ENCODE measurements around the gene KLHL17. TPM values are rescaled to one million over a fixed set of nuclear protein-coding genes. Genes with fewer than 3 reads are reported as not detected.
A peak's percentile ranks its signal among the peaks of the same experiment; 100 is the strongest.

KLHL17 gene
- total and polyA plus RNA-seq, 2 donors from 2014 or later, result 6.9 to 11.5 TPM

DNA sequence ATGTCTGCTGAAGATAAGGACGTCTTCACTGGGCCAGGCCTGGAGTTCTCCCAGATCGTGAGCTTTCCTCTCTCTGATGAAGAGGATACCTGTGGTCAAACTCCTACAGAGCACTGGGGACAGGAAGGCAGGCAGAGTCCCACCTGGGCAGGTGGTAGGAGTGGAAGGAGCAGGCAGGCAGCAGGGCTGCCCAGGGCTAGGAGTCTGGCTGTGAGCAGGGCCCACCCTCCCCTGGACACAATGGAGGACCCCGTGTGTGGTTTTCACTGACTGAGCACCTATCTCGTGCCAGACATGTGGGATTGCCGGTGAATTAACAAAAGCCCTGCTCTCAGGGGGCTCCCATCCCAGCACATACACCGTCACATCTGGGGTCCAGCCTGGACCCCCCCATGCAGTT is 41.5 kb upstream of the KLHL17 start:
- intact Hi-C loops (cut with DNase I), result no loop called here
- no peaks in the 10 kb centered on the region for H3K9me3 ChIP-seq (ENCODE audit: control insufficient read depth in 2 of 3, insufficient read depth in 1 of 3, low read length in 3 of 3)
- no peak overlapping the region for H3K4me3 ChIP-seq (ENCODE audit: low read length in 3 of 3)
- H3K36me3 ChIP-seq (ENCODE audit: control insufficient read depth in 2 of 3, insufficient read depth in 3 of 3, low read length in 3 of 3), result no peaks in the 10 kb centered on the region
- no peak overlapping the region for H3K9ac ChIP-seq (ENCODE audit: low read length in 3 of 3)
- peaks cover 3 to 55% (median 8%) of the 10 kb centered on the region in 3 donors for H3K4me1 ChIP-seq (ENCODE audit: control insufficient read depth in 2 of 3, insufficient read depth in 2 of 3, low read depth in 1 of 3, low read length in 3 of 3)
- FAIRE-seq (no peak), DNase-seq (peak in 1 of 5 donors; percentile 60)
- TF ChIP-seq, protein P1, sequence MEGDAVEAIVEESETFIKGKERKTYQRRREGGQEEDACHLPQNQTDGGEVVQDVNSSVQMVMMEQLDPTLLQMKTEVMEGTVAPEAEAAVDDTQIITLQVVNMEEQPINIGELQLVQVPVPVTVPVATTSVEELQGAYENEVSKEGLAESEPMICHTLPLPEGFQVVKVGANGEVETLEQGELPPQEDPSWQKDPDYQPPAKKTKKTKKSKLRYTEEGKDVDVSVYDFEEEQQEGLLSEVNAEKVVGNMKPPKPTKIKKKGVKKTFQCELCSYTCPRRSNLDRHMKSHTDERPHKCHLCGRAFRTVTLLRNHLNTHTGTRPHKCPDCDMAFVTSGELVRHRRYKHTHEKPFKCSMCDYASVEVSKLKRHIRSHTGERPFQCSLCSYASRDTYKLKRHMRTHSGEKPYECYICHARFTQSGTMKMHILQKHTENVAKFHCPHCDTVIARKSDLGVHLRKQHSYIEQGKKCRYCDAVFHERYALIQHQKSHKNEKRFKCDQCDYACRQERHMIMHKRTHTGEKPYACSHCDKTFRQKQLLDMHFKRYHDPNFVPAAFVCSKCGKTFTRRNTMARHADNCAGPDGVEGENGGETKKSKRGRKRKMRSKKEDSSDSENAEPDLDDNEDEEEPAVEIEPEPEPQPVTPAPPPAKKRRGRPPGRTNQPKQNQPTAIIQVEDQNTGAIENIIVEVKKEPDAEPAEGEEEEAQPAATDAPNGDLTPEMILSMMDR (IDR thresholded peaks at IDR 0.05; ENCODE audit: borderline replicate concordance, extremely low read depth, insufficient read depth), result no peak
- no peaks in the 10 kb centered on the region for H3K27me3 ChIP-seq (ENCODE audit: control insufficient read depth, insufficient read depth, low read length)
- H3K27ac ChIP-seq (ENCODE audit: low read depth in 2 of 2, low read length in 2 of 2), result no peak overlapping the region

DNA sequence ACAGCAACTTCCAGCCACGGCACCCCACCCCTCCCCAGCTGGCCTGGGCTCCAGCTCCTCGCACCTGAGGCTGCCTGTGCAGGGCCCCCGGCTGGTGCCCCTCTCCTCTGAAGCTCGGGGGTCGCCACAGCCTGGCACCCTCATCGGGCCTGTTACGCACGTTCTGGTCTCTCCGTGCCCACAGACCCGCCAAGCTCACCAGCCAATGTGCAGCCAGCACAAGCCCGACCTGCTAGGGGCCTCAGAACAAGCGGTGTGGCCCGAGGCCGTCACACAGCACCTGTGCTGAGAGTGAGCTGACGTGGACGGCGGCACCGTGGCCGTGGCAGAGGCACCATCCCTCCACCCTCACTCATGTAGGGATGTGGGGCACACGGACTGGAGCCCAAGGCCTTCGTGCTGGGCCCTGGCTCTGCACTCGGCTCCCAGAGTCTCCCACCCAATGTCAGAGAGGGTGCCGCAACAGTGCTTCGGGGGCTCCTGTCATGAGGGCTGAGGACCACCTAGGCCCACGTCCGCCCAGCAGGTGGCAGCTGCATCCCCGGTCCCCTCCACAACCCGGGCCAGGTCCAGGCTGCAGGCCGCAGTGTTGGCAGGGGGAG is 41.0 kb upstream of the KLHL17 start:
- peak in 1 of 5 donors; percentile 81 for DNase-seq
- intact Hi-C loops (cut with DNase I), result no loop called here

DNA sequence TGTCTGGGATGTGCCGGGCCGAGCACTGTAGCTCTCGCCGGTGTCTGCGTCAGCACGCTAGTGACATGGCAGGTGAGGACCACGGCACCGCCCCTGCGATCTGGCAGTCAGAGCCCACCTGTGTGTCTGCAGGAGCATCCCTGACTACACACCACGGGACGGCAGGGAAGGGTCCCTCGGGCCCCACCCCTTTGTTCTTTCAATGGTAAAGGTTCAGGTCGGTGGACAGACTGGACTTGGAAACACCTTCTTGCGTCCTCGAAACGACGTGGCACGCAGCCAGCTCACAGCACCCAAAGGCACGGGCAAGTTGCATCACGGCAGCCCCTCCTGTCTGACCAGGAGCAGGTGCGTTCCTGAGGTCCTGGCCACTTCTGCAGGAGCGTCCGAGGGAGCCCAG is 40.4 kb upstream of the KLHL17 start:
- DNase-seq, result peak in 2 of 5 donors; percentile 73 to 75
- intact Hi-C loops (cut with DNase I), result no loop called here
- Histone ChIP-seq H3K36me3 (ENCODE audit: control insufficient read depth in 2 of 3, insufficient read depth in 3 of 3, low read length in 3 of 3) (no peaks in the 10 kb centered on the region), H3K27me3 (ENCODE audit: control insufficient read depth, insufficient read depth, low read length) (no peaks in the 10 kb centered on the region), H3K9ac (ENCODE audit: low read length in 3 of 3) (no peak overlapping the region), H3K27ac (ENCODE audit: low read depth in 2 of 2, low read length in 2 of 2) (no peak overlapping the region), H3K4me1 (ENCODE audit: control insufficient read depth in 2 of 3, insufficient read depth in 2 of 3, low read depth in 1 of 3, low read length in 3 of 3) (peaks cover 3 to 55% (median 8%) of the 10 kb centered on the region in 3 donors), H3K9me3 (ENCODE audit: control insufficient read depth in 2 of 3, insufficient read depth in 1 of 3, low read length in 3 of 3) (no peaks in the 10 kb centered on the region), H3K4me3 (ENCODE audit: low read length in 3 of 3) (no peak overlapping the region)
- FAIRE-seq, result no peak
- TF ChIP-seq, protein P1 (IDR thresholded peaks at IDR 0.05; ENCODE audit: borderline replicate concordance, extremely low read depth, insufficient read depth), result no peak

More for the DNA sequence above, 41.0 kb upstream of the KLHL17 start:
- Histone ChIP-seq H3K27ac (ENCODE audit: low read depth in 2 of 2, low read length in 2 of 2) (no peak overlapping the region), H3K9me3 (ENCODE audit: control insufficient read depth in 2 of 3, insufficient read depth in 1 of 3, low read length in 3 of 3) (no peaks in the 10 kb centered on the region), H3K27me3 (ENCODE audit: control insufficient read depth, insufficient read depth, low read length) (no peaks in the 10 kb centered on the region), H3K4me3 (ENCODE audit: low read length in 3 of 3) (no peak overlapping the region), H3K4me1 (ENCODE audit: control insufficient read depth in 2 of 3, insufficient read depth in 2 of 3, low read depth in 1 of 3, low read length in 3 of 3) (peaks cover 3 to 55% (median 8%) of the 10 kb centered on the region in 3 donors), H3K36me3 (ENCODE audit: control insufficient read depth in 2 of 3, insufficient read depth in 3 of 3, low read length in 3 of 3) (no peaks in the 10 kb centered on the region), H3K9ac (ENCODE audit: low read length in 3 of 3) (no peak overlapping the region)
- FAIRE-seq, result no peak
- TF ChIP-seq, protein P1 (IDR thresholded peaks at IDR 0.05; ENCODE audit: borderline replicate concordance, extremely low read depth, insufficient read depth), result no peak

All from kidney (tissue), 14 donors.